Measurements from ENCODE around the gene ZNF628.

The ZNF628 gene

DNA sequence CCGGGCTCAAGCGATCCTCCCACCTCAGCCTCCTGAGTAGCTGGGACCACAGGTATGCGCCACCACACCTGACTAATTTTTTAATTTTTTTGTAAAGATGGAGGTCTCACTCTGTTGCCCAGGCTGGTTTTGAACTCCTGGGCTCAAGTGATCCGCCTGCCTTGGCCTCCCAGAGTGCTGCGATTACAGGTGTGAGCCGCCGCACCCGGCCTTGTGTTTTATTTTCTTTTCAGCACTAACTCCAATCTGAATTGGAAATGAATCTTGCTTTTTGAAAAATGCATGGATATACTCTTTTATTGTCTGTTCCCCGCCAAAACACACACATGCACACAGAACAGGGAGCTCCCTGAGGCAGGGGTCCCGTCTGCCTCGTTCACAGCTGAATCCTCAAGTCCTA, 13.7 kb upstream of the ZNF628 start:
- peak overlapping the region; percentile 92 for H3K27ac ChIP-seq
- TF ChIP-seq, protein P1, sequence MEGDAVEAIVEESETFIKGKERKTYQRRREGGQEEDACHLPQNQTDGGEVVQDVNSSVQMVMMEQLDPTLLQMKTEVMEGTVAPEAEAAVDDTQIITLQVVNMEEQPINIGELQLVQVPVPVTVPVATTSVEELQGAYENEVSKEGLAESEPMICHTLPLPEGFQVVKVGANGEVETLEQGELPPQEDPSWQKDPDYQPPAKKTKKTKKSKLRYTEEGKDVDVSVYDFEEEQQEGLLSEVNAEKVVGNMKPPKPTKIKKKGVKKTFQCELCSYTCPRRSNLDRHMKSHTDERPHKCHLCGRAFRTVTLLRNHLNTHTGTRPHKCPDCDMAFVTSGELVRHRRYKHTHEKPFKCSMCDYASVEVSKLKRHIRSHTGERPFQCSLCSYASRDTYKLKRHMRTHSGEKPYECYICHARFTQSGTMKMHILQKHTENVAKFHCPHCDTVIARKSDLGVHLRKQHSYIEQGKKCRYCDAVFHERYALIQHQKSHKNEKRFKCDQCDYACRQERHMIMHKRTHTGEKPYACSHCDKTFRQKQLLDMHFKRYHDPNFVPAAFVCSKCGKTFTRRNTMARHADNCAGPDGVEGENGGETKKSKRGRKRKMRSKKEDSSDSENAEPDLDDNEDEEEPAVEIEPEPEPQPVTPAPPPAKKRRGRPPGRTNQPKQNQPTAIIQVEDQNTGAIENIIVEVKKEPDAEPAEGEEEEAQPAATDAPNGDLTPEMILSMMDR (conservative IDR thresholded peaks at IDR 0.05), result no peak

DNA sequence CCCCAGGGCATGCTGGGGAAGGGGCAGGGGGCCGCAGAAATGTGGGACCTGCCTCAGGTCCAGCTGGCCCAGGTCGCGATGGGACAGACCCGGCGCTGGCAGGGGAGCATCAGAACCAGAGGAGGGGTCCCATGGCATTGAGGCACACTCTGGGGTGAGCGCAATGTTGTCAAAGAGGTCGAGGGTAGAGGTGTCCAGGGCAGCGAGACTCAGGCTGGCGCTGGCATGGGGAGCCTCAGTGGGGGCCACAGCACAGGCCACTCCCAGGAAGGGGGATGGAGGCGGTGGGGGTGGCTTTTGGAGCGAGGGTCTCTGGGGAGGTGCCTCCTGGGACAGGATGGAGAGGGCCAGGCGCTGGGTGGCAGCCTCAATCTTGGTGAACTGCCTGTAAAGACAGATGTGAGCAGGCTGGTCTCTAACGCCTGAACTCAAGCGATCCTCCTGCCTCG, 12.8 kb upstream of the ZNF628 start:
- TF ChIP-seq, protein P1 (conservative IDR thresholded peaks at IDR 0.05), result no peak
- no peak overlapping the region for H3K27ac ChIP-seq

DNA sequence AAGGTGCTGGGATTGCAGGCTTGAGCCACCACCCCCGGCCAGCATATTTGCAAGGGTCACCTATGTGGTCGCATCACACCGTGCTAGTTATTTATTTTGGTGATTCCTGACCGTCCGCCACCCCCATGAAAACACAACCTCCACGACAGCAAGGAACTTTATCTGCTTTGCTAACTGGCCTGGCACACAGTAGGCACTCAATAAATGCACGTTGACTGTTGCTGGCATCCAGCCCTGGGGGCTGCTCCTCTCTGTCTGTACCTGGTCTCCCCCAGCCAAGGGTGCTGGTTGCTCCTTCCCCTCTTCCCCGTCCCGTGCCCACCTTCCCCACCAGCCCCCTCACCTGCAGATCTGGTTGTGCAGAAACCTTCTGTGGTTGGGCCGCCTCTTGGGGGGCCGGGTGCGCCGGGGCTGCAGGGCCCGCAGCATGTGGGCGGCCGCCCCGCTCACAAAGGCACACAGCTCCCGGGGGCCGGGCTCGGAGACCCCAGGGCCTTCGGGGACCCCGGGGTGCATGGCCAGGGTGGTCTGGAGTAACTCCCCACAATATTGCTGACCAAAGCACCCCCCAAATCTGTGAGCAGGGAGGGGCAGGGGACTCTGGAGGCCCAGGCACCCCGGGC, 12.3 kb upstream of the ZNF628 start:
- TF ChIP-seq, protein P1 (conservative IDR thresholded peaks at IDR 0.05), result no peak
- H3K27ac ChIP-seq, result no peak overlapping the region

DNA sequence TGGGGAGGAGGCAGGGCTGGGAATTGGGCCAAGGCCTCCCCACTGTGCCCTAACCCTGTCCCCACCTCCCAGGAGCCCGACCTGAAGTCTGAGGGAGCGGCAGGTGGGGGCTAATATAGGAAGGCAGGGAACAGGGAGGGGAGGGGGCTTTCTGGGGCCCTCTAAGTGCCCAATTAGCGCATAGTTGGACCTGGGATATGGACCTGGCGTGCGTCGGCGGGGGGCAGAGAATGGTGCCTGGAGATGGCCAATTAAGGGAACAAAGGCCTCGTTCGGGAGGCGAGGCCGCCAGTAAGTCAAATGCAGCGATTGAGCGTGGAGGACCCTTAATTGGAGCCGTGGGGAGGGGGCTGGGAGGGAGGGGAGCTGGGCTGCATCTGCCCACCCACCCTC, 11.8 kb upstream of the ZNF628 start, which contains the start of gene C19orf85:
Gene C19orf85 (minus strand): TSS at position 90 of the 393 bp plus-strand sequence. CDS start 197 bp downstream, outside the sequence.
- H3K27ac ChIP-seq, result no peak within 1 kb of the TSS
- TF ChIP-seq, protein P1 (conservative IDR thresholded peaks at IDR 0.05), result no peak

DNA sequence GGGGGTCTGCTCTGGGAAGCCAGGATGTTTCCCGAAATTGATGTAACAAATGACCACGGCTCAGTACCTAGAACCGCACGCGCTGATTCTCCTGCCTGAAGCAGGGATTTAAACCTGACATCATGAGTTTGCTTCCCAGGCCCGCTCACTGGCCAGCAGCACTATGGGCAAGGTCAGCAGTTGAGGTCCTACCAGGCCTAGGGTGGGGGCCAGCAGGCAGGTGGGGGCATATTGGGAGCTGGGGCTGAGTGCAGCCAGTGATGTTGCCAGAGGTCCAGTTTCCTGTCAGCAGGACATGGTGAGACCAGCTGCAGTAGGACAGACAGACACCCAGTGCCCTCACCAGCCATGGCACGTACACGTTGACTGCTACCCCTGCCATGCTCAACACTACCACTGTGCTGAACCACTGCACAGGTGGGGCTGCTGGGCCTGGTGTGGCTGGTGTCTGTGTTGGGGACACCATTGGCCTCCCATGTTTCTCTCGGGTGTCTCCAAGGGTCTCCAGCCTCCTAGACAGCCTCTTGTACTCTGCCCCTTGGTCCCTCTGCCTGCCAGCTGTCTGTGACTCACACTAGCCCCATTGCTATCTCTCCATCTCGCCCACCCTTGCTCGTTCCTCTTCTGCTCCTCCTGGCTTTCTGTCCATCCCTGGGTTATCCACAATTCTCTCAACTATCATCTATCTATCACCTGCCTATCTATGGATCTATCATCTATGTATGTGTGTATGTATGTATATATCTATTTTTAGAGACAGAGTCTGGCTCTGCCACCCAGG, 10.8 kb upstream of the ZNF628 start:
- TF ChIP-seq, protein P1 (conservative IDR thresholded peaks at IDR 0.05), result no peak

DNA sequence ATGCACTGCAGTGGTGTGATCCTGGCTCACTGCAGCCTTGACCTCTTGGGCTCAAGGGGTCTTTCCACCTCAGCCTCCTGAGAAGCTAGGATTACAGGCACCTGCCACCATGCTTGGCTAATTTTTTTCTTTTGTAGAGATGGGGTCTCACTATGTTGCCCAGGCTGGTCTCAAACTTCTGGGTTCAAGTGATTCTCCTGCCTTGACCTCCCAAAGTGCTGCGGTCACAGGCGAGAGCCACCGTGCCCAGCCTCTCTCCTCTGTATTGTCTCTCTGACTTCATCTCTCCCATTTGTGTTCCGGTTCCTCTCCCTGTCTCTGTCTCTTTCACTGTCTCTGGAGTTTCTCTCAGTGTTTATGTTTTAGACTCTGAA, 10.2 kb upstream of the ZNF628 start:
- no peak overlapping the region for H3K27ac ChIP-seq
- TF ChIP-seq, protein P1 (conservative IDR thresholded peaks at IDR 0.05), result no peak

More for the DNA sequence above, 10.8 kb upstream of the ZNF628 start:
- no peak overlapping the region for H3K27ac ChIP-seq

DNA sequence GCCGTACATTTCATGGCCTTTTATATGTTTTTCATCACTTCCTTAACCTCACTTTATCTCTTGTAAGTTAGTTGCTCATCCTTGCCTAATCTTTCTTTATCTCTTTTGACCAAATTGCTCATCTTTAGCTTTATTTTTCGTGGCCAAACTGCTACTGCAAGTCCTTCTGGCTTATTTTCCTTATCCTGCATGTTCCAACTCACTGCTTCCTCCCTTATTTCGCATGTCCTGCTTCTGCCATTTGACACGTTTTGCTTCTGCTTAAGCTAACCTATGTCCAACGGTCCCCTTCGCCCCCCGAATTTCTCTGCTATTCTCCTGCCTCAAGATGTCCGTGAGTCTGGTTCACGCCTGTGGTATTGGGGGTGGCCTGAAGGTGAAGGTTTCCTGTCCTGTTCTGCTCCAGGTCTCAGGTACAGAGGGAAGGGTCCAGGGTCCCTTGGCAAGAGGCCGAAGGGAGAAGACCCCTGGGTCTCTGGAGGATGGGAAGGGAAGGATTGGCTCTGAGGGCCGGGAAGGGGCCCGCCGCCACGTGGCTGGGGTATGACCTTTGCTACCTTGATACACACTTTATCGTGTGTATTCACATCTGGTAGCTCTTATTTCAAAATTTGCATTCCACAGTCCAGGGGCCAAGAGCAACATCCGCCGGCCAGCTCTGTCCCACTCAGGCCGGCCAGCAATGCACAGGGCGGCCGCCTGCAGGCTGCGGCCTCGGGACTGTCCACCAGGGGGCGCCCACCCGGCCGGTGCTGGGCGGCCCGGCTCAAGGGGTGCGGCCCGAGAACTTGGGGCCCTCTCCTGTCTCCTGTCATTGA, 9.0 kb upstream of the ZNF628 start:
- TF ChIP-seq, protein P1 (conservative IDR thresholded peaks at IDR 0.05), result peak; percentile 97
- no peak overlapping the region for H3K27ac ChIP-seq
